ENCODE results near the gene ZFP64. TPM values are rescaled to one million over a fixed set of nuclear protein-coding genes. Genes with fewer than 3 reads are reported as not detected.
A peak's percentile ranks its signal among the peaks of the same experiment; 100 is the strongest.
"Not testable (repeated sequence)": the region's sequence is repeated elsewhere in the genome, so short reads cannot be mapped to it uniquely, and the experiment has no call there.

Gene ZFP64
- 11.2 and 14.6 TPM in 2 replicates for total RNA-seq (2014; rRNA removed; shearing (Covaris generic))
- polyA plus RNA-seq (2015; cell fraction: cytosol; rRNA removed): 25.9 and 30.6 TPM in 2 replicates
- polyA plus RNA-seq (2015; cell fraction: nucleus; rRNA removed): 18.9 and 19.1 TPM in 2 replicates

GRCh38 chr20:52191132-52191915, at the start of gene ZFP64:
Gene ZFP64 (minus strand): TSS chr20:52191779. CDS start chr20:52191636, 143 bp downstream.
- peak; percentile 77 for DNase-seq (ENCODE audit: low read depth)

GRCh38 chr20:52240802-52241201, 49.2 kb upstream of the ZFP64 start:
- DNase-seq (ENCODE audit: low read depth): no peak

GRCh38 chr20:52239102-52239501, 47.5 kb upstream of the ZFP64 start:
- no peak for DNase-seq (ENCODE audit: low read depth)

- no peak for DNase-seq (ENCODE audit: low read depth)
Observed at GRCh38 chr20:52236292-52236691, 44.7 kb upstream of the ZFP64 start.

GRCh38 chr20:52235129-52235528, 43.5 kb upstream of the ZFP64 start:
- DNase-seq (ENCODE audit: low read depth): no peak

GRCh38 chr20:52234302-52235045, 42.9 kb upstream of the ZFP64 start:
- no peak for DNase-seq (ENCODE audit: low read depth)

- no peak for DNase-seq (ENCODE audit: low read depth)
Observed at GRCh38 chr20:52231230-52231746, 39.7 kb upstream of the ZFP64 start.

- peak; percentile 3 for DNase-seq (ENCODE audit: low read depth)
Observed at GRCh38 chr20:52230409-52230808, 38.8 kb upstream of the ZFP64 start.

- not testable (repeated sequence) for DNase-seq (ENCODE audit: low read depth)
Observed at GRCh38 chr20:52229346-52229745, 37.8 kb upstream of the ZFP64 start.

- no peak for DNase-seq (ENCODE audit: low read depth)
Observed at GRCh38 chr20:52226370-52226769, 34.8 kb upstream of the ZFP64 start.

- no peak for DNase-seq (ENCODE audit: low read depth)
Observed at GRCh38 chr20:52224920-52225319, 33.3 kb upstream of the ZFP64 start.

- DNase-seq (ENCODE audit: low read depth): not testable (repeated sequence)
Observed at GRCh38 chr20:52221362-52221761, 29.8 kb upstream of the ZFP64 start.

GRCh38 chr20:52220891-52221290, 29.3 kb upstream of the ZFP64 start:
- not testable (repeated sequence) for DNase-seq (ENCODE audit: low read depth)

GRCh38 chr20:52219441-52219840, 27.9 kb upstream of the ZFP64 start:
- peak; percentile 23 for DNase-seq (ENCODE audit: low read depth)

GRCh38 chr20:52217689-52218395, 26.3 kb upstream of the ZFP64 start:
- no peak for DNase-seq (ENCODE audit: low read depth)

GRCh38 chr20:52213995-52214394, 22.4 kb upstream of the ZFP64 start:
- DNase-seq (ENCODE audit: low read depth): no peak

GRCh38 chr20:52212943-52213342, 21.4 kb upstream of the ZFP64 start:
- DNase-seq (ENCODE audit: low read depth): no peak

- no peak for DNase-seq (ENCODE audit: low read depth)
Observed at GRCh38 chr20:52210037-52210990, 18.7 kb upstream of the ZFP64 start.

GRCh38 chr20:52209154-52209571, 17.6 kb upstream of the ZFP64 start:
- DNase-seq (ENCODE audit: low read depth): no peak
